EH (cell line): ENCODE data around the gene DHX35.
"Not testable (repeated sequence)": the region's sequence is repeated elsewhere in the genome, so short reads cannot be mapped to it uniquely, and the experiment has no call there.

Experiments
- DNase-seq: peaks from one replicate; pipeline ENCODE4 v3.0.0-alpha.2; 2015; ENCODE audit warnings: low read depth

DHX35 gene

DNA sequence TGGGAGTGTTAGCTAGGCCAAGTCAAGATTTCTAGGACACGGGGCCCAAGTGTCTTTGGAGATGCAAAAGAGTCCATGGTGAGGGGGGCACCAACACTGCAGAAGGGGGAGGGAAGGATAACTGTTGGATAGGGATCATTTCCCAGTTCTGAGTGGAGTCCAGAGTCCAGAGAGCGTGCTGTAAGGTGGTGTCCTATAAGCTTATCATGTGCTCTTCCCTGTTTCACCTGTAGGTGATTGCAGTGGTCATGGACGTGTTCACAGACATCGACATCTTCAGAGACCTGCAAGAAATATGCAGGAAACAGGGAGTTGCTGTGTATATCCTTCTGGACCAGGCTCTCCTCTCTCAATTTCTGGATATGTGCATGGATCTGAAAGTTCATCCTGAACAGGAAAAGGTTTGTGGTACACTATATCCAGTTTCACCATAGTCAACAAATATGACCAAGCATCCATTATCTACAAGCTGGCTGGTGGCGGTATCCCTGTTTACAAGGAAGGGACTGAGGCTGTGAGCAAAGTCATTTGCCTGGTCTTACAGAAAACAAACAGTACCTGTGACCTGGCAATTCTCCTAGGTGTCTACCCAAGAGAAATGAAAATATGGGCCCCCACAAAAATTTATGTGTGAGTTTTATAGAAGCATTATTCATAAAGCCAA is 20.3 kb upstream of the DHX35 start:
- DNase-seq, result no peak

DNA sequence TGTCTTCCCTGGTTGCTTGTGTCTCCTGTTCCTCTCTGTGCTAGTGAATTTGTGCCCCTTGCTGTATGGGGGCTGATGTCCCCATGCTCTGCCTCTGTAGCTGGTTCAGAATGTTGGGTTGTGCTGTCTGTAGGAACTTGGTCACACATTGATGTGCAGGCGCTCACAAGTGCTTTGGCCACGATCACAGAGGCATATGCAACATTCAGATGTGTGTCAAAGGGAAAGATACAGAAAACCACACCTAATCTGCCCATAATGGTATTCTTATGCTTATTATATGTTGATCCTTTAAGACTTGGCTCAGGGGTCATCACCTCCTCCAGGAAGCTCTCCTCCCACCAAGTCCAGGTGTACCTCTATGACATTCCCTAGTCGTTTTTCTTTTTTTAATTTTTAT is 17.1 kb upstream of the DHX35 start:
- DNase-seq, result no peak

DNA sequence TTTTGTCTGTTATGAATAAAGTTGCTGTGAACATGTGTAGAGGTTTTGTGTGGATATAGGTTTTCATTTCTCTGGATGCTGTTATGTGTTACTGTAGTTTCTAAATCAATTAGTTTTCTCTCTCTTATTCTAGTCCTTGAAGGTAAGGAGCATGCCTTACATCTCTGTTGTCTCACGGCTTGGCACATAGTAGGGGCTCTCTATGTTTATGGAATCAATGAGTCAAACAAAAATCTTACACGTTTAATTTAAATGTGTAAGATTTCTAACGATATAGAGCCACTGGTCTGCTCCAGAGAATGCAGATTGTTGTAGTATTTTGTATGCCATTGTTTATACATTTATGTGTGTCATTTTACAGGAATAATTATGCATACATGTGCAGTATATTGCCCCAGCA is 15.3 kb upstream of the DHX35 start:
- DNase-seq, result no peak

DNA sequence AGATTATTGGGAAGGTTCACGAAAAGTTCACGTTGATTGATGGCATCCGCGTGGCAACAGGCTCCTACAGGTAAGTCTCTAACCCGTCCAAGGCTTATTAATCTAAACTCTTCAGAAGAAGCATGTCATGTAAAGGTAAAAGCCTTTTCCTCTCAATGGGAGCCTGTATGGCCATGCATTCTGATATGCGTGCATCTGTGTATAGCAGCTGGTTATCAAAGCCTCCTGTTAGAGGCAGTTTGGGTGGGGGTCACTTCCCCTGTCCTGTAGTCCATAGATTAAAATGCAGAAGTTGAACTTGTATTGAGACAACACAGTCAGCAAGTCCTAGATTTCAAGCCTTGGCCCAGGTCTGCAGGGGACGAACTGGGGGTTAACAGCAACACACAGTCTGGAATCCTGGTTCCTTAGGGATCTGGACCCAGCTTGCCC is 14.2 kb upstream of the DHX35 start:
- DNase-seq, result no peak

DNA sequence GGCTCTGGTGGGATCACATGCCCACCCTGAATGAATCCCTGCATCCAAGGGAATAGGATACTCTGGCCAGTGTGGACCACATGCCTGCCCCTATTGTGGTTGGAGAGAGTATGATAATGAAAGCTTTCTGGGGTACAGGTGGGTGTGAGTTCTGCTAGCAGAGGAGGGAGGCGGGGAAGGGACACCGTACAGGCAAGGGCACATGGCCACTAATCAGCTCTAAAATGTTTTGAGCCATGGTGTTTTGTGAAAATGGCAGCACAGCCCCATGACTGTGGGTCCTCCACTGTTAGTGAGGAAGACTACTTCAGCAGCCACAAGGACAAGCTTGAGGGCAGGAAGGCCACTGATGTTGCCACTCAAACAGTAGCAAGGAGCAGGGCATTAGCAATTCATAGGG is 11.9 kb upstream of the DHX35 start:
- DNase-seq, result no peak

DNA sequence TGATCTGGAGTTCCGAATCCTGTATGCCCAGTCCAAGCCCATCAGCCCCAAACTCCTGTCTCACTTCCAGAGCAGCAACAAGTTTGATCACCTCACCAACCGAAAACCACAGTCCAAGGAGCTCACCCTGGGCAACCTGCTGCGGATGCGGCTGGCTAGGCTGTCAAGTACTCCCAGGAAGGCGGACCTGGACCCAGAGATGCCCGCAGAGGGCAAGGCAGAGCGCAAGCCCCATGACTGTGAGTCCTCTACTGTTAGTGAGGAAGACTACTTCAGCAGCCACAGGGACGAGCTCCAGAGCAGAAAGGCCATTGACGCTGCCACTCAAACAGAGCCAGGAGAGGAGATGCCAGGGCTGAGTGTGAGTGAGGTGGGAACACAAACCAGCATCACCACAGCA is 10.5 kb upstream of the DHX35 start:
- no peak for DNase-seq

DNA sequence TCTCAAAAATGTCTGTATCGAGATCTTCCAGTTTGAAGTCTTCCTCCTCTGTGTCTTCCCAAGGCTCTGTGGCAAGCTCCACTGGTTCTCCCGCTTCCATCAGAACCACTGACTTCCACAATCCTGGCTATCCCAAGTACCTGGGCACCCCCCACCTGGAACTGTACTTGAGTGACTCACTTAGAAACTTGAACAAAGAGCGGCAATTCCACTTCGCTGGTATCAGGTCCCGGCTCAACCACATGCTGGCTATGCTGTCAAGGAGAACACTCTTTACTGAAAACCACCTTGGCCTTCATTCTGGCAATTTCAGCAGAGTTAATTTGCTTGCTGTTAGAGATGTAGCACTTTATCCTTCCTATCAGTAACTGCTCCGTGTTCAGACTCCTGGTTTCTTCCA is 10.0 kb upstream of the DHX35 start:
- DNase-seq, result no peak

DNA sequence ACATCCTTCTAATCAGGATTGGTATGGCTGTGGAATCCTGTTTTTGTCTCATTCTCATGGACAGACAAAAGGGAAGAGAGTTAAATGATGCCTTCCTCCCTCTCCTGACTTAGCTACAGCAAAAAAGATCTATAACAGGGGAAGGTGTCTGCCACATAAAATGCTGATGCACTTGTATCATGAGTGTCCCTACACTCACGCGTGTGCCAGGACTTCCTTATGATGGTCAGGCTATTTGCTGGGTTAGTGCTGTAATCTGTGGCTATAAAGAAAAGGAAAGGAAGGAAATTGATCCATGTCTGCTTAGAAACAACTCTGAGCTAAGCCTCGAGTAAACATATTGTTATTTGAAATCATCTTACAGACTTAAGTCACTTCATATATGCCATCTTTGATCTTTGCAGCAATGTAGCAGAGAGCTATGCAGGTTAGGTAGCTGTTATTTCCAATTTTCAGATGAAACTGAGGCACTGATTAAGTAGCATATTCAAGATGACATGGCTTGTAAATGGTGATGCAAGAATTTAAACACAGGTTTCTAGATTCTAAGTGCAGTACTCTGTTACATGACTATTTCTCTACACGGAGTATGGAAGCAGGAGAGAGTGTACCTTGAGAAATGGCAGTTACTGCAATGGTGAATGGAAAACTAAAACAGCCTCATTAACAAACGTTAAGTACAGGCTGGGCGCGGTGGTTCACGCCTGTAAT is 8.4 kb upstream of the DHX35 start:
- DNase-seq, result no peak

DNA sequence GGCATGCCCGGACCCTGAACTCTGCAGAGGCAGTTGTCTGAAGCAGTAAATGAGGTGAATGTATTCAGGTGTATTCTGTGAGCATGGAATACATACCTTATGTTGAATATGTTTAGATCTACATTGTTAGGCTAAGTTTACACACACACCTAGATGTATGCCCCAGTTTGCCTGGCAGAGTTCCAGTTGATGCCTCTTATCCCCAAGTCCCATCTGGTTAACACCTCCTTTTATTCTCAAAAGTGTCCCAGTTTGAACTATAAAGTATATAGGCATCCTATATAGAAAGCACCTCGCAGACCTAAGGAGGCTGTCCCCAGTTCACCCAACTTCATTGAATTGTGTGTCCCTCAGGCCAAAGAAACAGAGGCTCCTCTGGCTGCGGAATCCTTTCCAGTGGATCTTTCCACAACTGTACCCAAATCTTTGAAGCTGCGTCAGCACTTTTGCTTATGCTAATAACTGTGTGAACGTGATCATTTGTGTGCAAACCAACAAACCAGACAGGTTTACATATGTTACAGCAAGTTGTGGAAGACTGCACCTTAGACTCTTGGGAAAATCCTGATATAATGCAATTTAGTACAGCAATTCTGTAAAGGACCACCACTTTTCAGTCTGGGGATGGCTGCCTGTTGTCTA is 4.8 kb upstream of the DHX35 start:
- no peak for DNase-seq

DNA sequence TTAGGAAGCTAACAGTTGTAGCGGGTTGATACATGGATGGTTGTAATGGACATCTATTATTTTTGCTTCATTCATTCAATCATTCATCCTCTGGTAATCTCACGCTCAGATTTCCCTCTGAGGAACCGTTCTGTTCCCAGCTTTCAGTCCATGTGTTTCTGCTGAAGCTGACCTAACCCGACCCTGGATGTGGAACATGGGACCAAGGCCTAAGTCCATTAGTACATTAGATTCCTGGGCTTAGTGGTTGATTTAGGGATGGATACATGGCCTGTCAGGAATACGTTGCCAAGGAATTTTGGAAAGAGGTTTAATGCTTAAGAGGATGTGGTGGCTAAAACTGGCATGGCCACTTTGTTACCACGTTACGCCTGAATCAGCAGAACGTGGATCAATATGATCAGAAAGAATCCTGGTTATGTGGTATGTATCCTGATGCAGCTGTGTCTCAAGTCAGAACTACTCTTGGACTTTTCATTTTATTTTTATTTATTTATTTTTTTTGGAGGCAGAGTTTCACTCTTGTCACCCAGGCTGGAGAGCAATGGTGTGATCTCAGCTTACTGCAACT is 4.1 kb upstream of the DHX35 start:
- no peak for DNase-seq

DNA sequence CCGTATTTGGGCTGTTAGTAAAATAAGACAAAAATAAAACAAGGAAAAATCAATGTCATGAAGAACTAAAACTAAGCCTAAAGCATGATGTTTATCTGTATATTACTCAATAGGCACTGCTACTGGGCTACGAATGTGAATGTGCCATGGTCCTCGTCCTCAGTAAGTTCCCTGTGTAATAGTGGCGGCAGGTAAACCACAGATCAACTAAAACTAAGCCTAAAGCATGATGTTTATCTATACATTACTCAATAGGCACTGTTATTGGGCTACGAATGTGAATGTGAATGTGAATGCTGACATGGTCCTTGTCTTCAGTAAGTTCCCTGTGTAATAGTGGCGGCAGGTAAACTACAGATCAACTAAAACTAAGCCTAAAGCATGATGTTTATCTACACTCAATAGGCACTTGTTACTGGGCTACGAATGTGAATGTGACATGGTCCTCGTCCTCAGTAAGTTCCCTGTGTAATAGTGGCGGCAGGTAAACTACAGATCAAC is 1.9 kb upstream of the DHX35 start:
- not testable (repeated sequence) for DNase-seq

DNA sequence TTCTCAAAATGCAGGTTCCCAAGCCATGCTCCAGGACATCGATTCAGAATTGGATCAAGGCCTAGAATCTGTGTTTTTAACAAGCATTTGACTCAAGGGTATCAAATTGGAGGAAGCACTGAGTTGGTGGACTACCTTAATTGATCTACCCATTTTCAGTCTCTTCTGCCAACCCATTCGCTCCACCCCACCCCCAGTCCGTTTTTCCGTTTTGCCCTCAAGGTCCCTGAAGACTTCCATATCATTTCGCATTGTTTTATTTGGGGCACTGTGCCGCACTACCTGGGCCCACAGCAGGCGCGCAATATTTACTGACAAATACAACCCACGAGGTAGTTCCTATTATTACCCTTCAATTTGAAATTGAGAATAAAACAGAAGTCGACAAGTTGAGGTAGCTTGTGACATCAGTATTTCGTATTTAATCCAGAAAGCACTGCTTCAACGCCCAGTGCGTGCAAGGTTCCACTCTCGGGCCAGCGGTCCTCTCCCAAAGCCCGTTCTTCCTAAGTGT is 557 bp upstream of the DHX35 start:
- no peak for DNase-seq

DNA sequence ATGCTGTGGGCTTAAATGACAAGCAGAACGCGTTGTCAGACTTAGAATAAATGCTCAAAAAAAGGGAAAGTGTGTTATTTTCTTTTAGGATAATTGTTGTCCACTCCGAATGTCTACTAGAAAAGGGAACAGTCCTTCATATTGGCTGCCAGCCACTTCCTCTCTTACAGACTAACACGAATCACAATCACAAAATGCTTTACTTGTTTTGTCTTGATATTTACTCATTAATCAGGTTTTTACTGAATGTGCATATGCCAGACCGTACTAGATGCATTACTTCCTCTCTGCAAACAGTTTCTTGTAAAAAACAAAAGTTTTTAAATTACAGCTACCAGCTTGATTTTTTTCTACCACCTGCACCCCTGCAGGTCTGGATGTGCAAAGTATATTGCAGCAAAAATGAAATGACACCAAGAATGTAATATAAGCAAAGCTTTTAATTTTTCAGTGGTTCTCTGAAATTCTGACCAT is 821 bp downstream of the DHX35 start:
- DNase-seq, result peak; percentile 21

DNA sequence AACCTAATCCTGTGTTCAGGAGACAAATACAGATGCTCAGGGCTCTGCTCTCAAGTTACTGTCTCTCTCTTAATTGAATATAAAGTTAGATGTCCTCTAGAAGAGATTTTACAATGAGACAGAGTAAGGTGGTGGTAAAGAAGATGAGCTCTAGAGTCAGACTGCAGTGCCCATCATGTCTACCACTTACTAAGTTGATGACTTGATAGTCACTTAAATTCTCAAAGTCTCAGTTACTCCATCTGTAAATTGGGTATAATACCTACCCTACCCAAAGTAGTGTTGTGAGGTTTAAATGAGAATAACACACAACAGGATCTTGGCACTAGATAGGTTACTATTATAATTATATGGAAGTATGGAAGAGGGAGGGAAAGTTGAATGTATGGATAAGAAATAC is 1.6 kb downstream of the DHX35 start:
- DNase-seq, result no peak

DNA sequence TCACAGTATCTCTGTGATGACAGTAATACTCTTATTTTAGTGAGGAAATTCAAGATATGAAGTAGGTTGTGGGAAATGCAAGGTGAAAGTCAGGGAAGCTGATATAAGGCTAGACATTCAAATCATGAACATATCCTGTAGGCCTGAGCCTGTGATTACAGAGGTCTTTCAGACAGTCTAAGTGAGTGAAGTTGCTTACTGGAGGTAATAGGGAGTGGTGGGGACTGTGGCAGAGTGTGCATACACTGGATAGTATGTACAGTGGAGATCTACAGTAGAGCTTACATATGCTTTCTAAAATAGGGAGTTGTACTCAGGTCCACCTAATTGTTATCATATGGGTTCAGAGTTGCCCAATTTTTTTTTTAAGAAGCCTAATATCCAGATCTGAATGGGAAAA is 3.1 kb downstream of the DHX35 start:
- DNase-seq, result no peak

DNA sequence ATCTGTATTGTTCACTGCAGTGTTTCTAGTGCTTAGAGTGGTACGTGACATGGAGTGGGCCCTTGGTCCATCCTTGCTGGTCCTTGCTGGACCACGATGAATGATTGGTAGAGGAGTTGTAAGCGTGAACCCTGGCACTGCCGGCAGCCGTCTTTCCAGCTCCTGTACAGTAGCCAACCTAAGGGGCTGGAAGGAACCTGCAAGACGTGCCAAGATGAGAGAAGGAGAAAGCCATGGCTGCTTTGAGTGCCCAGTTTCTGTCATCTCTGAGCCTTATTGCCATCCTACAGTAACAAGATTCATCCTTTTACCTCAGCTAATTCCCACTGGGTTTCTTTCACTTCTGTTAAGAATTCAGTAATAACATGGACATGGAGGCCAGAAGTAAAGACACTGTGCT is 5.9 kb downstream of the DHX35 start:
- no peak for DNase-seq

DNA sequence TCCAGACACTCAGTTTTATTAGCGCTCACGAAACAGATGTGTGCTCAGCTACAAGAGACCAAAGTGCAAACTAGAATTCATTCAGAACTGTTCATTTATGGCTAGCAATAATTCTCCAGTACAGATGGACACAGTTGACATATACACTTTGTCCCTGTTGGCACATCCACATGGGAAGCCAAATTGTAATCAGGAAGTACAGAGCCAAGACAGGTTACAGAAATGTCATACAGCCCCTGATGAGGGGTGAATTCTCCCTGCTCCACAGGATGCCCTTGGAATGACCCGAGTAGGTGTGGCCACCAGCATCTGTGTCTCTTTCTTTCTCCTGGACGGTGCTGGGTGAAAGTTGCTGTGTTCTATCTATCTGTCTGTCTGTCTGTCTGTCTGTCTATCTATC is 7.6 kb downstream of the DHX35 start:
- DNase-seq, result peak; percentile 62

DNA sequence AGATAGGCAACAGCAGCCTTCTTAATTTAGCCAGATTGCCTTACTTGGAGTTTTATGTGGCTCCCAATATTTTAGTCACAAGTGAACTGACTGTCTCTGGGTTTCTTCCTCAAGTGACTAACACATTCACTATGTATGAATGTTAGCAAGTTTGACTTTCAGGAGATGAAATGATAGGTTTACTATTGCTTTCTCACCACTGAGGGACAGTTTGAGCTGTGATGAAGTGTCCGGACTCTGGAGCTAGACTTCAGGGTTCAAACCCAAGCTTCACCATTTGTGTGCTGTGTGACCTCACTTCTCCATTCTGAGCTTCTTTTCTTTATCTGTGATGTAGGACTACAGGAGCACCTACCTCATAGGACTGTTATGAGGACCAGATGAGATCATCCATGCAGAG is 8.2 kb downstream of the DHX35 start:
- DNase-seq, result peak; percentile 97

DNA sequence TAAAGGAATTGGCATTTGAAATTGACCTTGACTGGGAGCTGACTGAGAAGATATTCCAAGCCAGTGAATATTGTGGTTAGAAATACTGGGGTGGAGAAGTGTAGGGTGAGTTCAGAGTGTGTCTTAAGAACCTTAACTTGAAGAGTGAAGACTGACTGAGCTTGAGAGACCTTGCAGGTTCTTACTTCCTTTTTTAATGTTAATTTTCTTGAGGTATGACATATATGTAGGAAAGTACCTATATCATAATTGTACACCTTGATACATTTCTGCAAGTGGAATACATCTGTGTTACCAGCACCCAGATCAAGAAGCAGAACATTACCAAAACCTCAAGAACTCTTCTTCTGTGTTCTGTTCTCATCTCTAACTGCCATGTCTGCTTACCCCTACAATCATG is 11.0 kb downstream of the DHX35 start:
- DNase-seq, result peak; percentile 16

DNA sequence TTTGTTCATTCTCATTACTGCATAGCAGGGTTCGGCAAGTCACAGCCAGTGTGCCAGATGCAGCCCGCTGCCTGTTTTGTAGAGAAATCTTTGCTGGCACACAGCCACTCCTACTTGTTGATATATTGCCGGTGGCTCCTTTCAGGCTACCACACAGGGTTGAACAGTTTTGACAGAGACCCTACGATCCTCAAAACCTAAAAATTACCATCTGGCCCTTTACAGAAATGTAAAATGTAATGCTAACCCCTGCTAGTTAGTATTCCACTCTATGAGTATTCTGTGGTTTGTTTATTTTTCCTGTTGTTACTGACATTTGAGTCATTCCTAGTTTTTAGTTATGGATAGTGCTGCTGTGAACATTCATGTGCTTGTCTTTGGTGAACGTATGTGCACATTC is 11.5 kb downstream of the DHX35 start:
- peak; percentile 75 for DNase-seq

DNA sequence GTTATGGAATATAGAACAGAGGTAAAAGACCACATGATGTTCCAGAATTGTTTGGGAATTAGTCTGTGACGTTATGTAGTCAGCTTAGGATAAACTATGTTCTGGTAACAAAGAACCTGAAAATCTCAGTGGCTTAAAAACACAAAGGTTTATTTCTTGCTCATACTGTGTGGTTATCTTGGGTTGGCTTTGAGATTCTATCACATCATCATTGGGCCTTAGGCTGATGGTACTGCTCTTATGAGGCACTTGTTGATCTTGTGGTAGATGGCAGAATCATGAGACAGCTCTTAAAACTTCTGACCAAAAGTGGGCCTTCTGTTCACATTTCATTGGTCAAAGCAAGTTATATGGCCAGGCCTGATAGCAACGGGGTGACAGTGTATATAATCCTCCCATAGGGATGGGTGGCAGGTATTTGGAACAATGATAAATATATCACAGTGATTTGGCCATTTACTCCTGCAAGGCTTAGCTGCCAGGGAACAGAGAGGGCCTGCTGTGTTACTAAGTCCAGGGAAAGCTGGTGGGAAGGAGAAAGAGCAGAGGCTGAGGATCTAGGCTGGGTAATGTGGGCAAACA is 13.5 kb downstream of the DHX35 start:
- peak; percentile 62 for DNase-seq

DNA sequence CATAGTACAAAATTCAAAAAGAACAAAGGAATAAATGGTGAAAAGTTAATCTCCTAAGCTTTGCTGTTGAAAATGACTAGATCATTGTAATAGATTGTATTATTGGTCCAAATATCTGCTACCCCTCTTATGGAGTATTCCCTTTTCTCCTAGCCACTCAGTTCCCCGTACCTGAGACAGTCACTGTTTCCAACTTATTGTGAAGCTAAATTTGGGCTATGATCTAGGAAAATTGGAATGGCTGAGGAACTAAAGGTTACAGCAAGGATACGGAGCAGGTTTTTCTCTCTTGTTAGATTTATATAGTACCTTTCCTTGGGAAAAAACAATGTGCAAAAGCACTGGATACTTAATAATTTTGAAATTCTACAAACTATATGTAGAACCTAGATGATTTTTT is 17.3 kb downstream of the DHX35 start:
- DNase-seq, result no peak
